Measurements from ENCODE around the gene OR10T2.

Gene OR10T2

GRCh38 chr1:158422212-158422611, 22.9 kb upstream of the OR10T2 start:
- ChIA-PET CTCF (no interaction called here), POLR2A (no interaction called here)
- no peak for TF ChIP-seq ZNF133 (tag by site-specific recombination; IDR thresholded peaks at IDR 0.05)
- no peak for TF ChIP-seq GLI2 (tag by site-specific recombination; IDR thresholded peaks at IDR 0.05; ENCODE audit: borderline replicate concordance, low read depth)
- no peak for TF ChIP-seq ZNF335 (tag by site-specific recombination; conservative IDR thresholded peaks at IDR 0.05)
- no peak for TF ChIP-seq ZFP3 (tag by site-specific recombination; IDR thresholded peaks at IDR 0.05; ENCODE audit: low read depth)
- no peak for TF ChIP-seq REST (tag by site-specific recombination; IDR thresholded peaks at IDR 0.05)
- TF ChIP-seq ZNF155 (tag by site-specific recombination; IDR thresholded peaks at IDR 0.05): no peak
- TF ChIP-seq ZNF473 (tag by site-specific recombination; IDR thresholded peaks at IDR 0.05): no peak
- TF ChIP-seq ZNF776 (tag by site-specific recombination; IDR thresholded peaks at IDR 0.05; ENCODE audit: borderline replicate concordance): no peak
- no peak for TF ChIP-seq ZNF549 (tag by site-specific recombination; IDR thresholded peaks at IDR 0.05)
- TF ChIP-seq ZNF670 (tag by site-specific recombination; IDR thresholded peaks at IDR 0.05; ENCODE audit: low read depth): no peak
- TF ChIP-seq ZNF843 (tag by site-specific recombination; IDR thresholded peaks at IDR 0.05): no peak
- no peak for TF ChIP-seq AEBP2 (tag by site-specific recombination; IDR thresholded peaks at IDR 0.05; ENCODE audit: borderline replicate concordance)
- Histone ChIP-seq H3K9me3 (ENCODE audit: control insufficient read depth, insufficient read depth, low read depth, low read length) (no peaks in the 10 kb centered on the region), H3K36me3 (ENCODE audit: control insufficient read depth in 2 of 2, insufficient read depth in 1 of 2, low read length in 2 of 2) (no peaks in the 10 kb centered on the region), H3K27ac (ENCODE audit: extremely low read depth, low read depth, low read length) (no peak overlapping the region), H3K4me1 (ENCODE audit: control insufficient read depth, insufficient read depth, low read length) (no peaks in the 10 kb centered on the region), H3K4me3 (ENCODE audit: low read depth, low read length) (no peak overlapping the region)

GRCh38 chr1:158417586-158417985, 18.3 kb upstream of the OR10T2 start:
- CTCF ChIA-PET: no interaction called here
- no peak for TF ChIP-seq PRDM1 (tag by site-specific recombination; IDR thresholded peaks at IDR 0.05)
- no peak for TF ChIP-seq TRIM28 (IDR thresholded peaks at IDR 0.05; ENCODE audit: borderline replicate concordance, low read length)
- no peak for TF ChIP-seq ZNF596 (tag by site-specific recombination; IDR thresholded peaks at IDR 0.05)
- no peak for TF ChIP-seq BCL11A (tag by site-specific recombination; IDR thresholded peaks at IDR 0.05; ENCODE audit: low read depth)
- no peak for TF ChIP-seq ZNF114 (tag by site-specific recombination; IDR thresholded peaks at IDR 0.05)
- no peak for TF ChIP-seq ZNF174 (tag by site-specific recombination; IDR thresholded peaks at IDR 0.05)
- no peak for TF ChIP-seq ZNF280D (tag by site-specific recombination; IDR thresholded peaks at IDR 0.05)
- no peak for TF ChIP-seq PRDM6 (tag by site-specific recombination; IDR thresholded peaks at IDR 0.05)
- TF ChIP-seq PRDM4 (tag by site-specific recombination; IDR thresholded peaks at IDR 0.05): no peak
- TF ChIP-seq KLF16 (tag by site-specific recombination; IDR thresholded peaks at IDR 0.05): no peak
- TF ChIP-seq ZNF223 (tag by site-specific recombination; IDR thresholded peaks at IDR 0.05): no peak
- TF ChIP-seq KLF7 (tag by site-specific recombination; IDR thresholded peaks at IDR 0.05; ENCODE audit: borderline replicate concordance): no peak
- no peak for TF ChIP-seq ZNF660 (tag by site-specific recombination; IDR thresholded peaks at IDR 0.05)

More at GRCh38 chr1:158417586-158417985, 18.3 kb upstream of the OR10T2 start:
- H3K9me3 ChIP-seq (ENCODE audit: control insufficient read depth, insufficient read depth, low read depth, low read length): no peaks in the 10 kb centered on the region
- POLR2A ChIA-PET: no interaction called here
- H3K27ac ChIP-seq (ENCODE audit: extremely low read depth, low read depth, low read length): no peak overlapping the region
- H3K4me1 ChIP-seq (ENCODE audit: control insufficient read depth, insufficient read depth, low read length): no peaks in the 10 kb centered on the region
- no peak overlapping the region for H3K4me3 ChIP-seq (ENCODE audit: low read depth, low read length)
- H3K36me3 ChIP-seq (ENCODE audit: control insufficient read depth in 2 of 2, insufficient read depth in 1 of 2, low read length in 2 of 2): no peaks in the 10 kb centered on the region

Data from HEK293 (cell line).